Stomach smooth muscle (tissue), 2 donors: ENCODE measurements around the gene DENND4B.

Experiments used
- H3K27ac ChIP-seq: one replicate; pipeline ENCODE4 v1.7.0; 2013; ENCODE audit warnings: mild to moderate bottlenecking, low read length, inconsistent platforms
- H3K27me3 ChIP-seq, 2 donors: one replicate each; pipeline ENCODE4 v1.7.0; 2013; ENCODE audit warnings: low read length in 2 of 2; ENCODE audit not compliant: insufficient read depth in 2 of 2, control insufficient read depth in 1 of 2
- H3K36me3 ChIP-seq, 2 donors: one replicate each; pipeline ENCODE4 v1.7.0; 2013; ENCODE audit warnings: low read length in 2 of 2; ENCODE audit not compliant: control insufficient read depth in 2 of 2, insufficient read depth in 2 of 2
- H3K4me1 ChIP-seq: one replicate; pipeline ENCODE4 v1.7.0; 2013; ENCODE audit warnings: low read length; ENCODE audit not compliant: control insufficient read depth, insufficient read depth
- H3K4me3 ChIP-seq, 2 donors: one replicate each; pipeline ENCODE4 v1.7.0; 2013; ENCODE audit warnings: low read length in 2 of 2
- H3K9ac ChIP-seq, 2 donors: one replicate each; pipeline ENCODE4 v1.7.0; 2013; ENCODE audit warnings: low read length in 2 of 2, mild to moderate bottlenecking in 1 of 2
- H3K9me3 ChIP-seq, 2 donors: one replicate each; pipeline ENCODE4 v1.7.0; 2013; ENCODE audit warnings: low read length in 2 of 2; ENCODE audit not compliant: control insufficient read depth in 2 of 2
- donor health status: healthy.
- donor health status: Pancreatic carcinoma.

DENND4B gene

GRCh38 chr1:153946622-153947241 lies at the start of gene DENND4B:
Gene DENND4B, minus strand, starts transcription at chr1:153946718. Its CDS starts 2,344 bp downstream, at chr1:153944374.
- Histone ChIP-seq H3K36me3 (peaks cover 39 to 44% of the 10 kb centered on the region in 2 donors), H3K27ac (peak within 1 kb of the TSS; percentile 90), H3K9ac (peak within 1 kb of the TSS; percentile 87 to 91), H3K27me3 (no peaks in the 10 kb centered on the region), H3K4me3 (peak within 1 kb of the TSS; percentile 85 to 89), H3K4me1 (peaks cover 18% of the 10 kb centered on the region), H3K9me3 (no peaks in the 10 kb centered on the region)

- Histone ChIP-seq H3K9me3 (no peaks in the 10 kb centered on the region), H3K27ac (no peak overlapping the region), H3K9ac (no peak overlapping the region), H3K36me3 (peaks cover 12 to 18% of the 10 kb centered on the region in 2 donors), H3K27me3 (no peaks in the 10 kb centered on the region), H3K4me1 (peaks cover 20% of the 10 kb centered on the region), H3K4me3 (no peak overlapping the region)
These were observed 49.1 kb upstream of the DENND4B start for GRCh38 chr1:153995640-153996039.

GRCh38 chr1:153995202-153995601 lies 48.7 kb upstream of the DENND4B start:
- Histone ChIP-seq H3K4me1 (peaks cover 20% of the 10 kb centered on the region), H3K36me3 (peaks cover 12 to 18% of the 10 kb centered on the region in 2 donors), H3K9me3 (no peaks in the 10 kb centered on the region), H3K9ac (no peak overlapping the region), H3K27ac (no peak overlapping the region), H3K27me3 (no peaks in the 10 kb centered on the region), H3K4me3 (no peak overlapping the region)

- Histone ChIP-seq H3K36me3 (peaks cover 12 to 18% of the 10 kb centered on the region in 2 donors), H3K27ac (peak overlapping the region; percentile 96), H3K27me3 (no peaks in the 10 kb centered on the region), H3K9me3 (no peaks in the 10 kb centered on the region), H3K4me1 (peaks cover 22% of the 10 kb centered on the region), H3K4me3 (peak overlapping the region; percentile 67 to 99), H3K9ac (peak overlapping the region; percentile 13 to 87)
These were observed 45.3 kb upstream of the DENND4B start for GRCh38 chr1:153991806-153992205.

GRCh38 chr1:153991151-153991630 lies 44.7 kb upstream of the DENND4B start:
- no peaks in the 10 kb centered on the region for H3K27me3 ChIP-seq
- H3K9me3 ChIP-seq: no peaks in the 10 kb centered on the region
- peak overlapping the region; percentile 96 for H3K27ac ChIP-seq
- peaks cover 12 to 18% of the 10 kb centered on the region in 2 donors for H3K36me3 ChIP-seq
- H3K4me1 ChIP-seq: peaks cover 25% of the 10 kb centered on the region
- H3K4me3 ChIP-seq: peak overlapping the region; percentile 67 to 99
- peak overlapping the region; percentile 87 to 98 for H3K9ac ChIP-seq

- peak within 1 kb of the TSS; percentile 67 to 99 for H3K4me3 ChIP-seq
- H3K27ac ChIP-seq: peak within 1 kb of the TSS; percentile 96
- H3K9me3 ChIP-seq: no peaks in the 10 kb centered on the region
- H3K9ac ChIP-seq: peak within 1 kb of the TSS; percentile 87 to 98
- peaks cover 11 to 18% of the 10 kb centered on the region in 2 donors for H3K36me3 ChIP-seq
- no peaks in the 10 kb centered on the region for H3K27me3 ChIP-seq
- H3K4me1 ChIP-seq: peaks cover 26% of the 10 kb centered on the region
These were observed 44.1 kb upstream of the DENND4B start, which contains the start of gene RPS27 for GRCh38 chr1:153990468-153991150. Gene RPS27, plus strand, starts transcription at chr1:153990762. Its CDS starts 35 bp downstream, at chr1:153990797.

- Histone ChIP-seq H3K4me3 (no peak overlapping the region), H3K9me3 (no peaks in the 10 kb centered on the region), H3K4me1 (peaks cover 24% of the 10 kb centered on the region), H3K36me3 (peaks cover 2 to 11% of the 10 kb centered on the region in 2 donors), H3K9ac (no peak overlapping the region), H3K27ac (no peak overlapping the region), H3K27me3 (no peaks in the 10 kb centered on the region)
These were observed 41.1 kb upstream of the DENND4B start for GRCh38 chr1:153987621-153988020.

GRCh38 chr1:153985941-153986761 lies 39.6 kb upstream of the DENND4B start, which contains the start of gene RAB13:
Gene RAB13, minus strand, starts transcription at chr1:153986339. Its CDS starts 103 bp downstream, at chr1:153986236.
- Histone ChIP-seq H3K36me3 (peaks cover 2 to 8% of the 10 kb centered on the region in 2 donors), H3K27ac (peak within 1 kb of the TSS; percentile 74), H3K9me3 (no peaks in the 10 kb centered on the region), H3K9ac (peak within 1 kb of the TSS; percentile 83 to 86), H3K27me3 (no peaks in the 10 kb centered on the region), H3K4me3 (peak within 1 kb of the TSS; percentile 83 to 87), H3K4me1 (peaks cover 12% of the 10 kb centered on the region)

- H3K4me1 ChIP-seq: peaks cover 12% of the 10 kb centered on the region
- H3K9me3 ChIP-seq: no peaks in the 10 kb centered on the region
- H3K36me3 ChIP-seq: peaks cover 4 to 8% of the 10 kb centered on the region in 2 donors
- no peaks in the 10 kb centered on the region for H3K27me3 ChIP-seq
- H3K4me3 ChIP-seq: peak overlapping the region; percentile 83 to 87
- H3K9ac ChIP-seq: peak overlapping the region; percentile 82 to 83
- peak overlapping the region; percentile 66 for H3K27ac ChIP-seq
These were observed 38.9 kb upstream of the DENND4B start for GRCh38 chr1:153985341-153985912.
